Loucy (cell line): ENCODE results near the gene CENPU.

Source experiments
- H2AFZ ChIP-seq: fragments of 200-600 bp; sonication (generic); 2 replicates; pipeline ENCODE4 v1.6.0; 2016; ENCODE audit warnings: antibody characterized with exemption, mild to moderate bottlenecking, low read length, moderate library complexity
- H3F3A ChIP-seq: fragments of 200-600 bp; 2 replicates; pipeline ENCODE4 v1.6.0; 2016; ENCODE audit warnings: antibody characterized with exemption, low read depth, mild to moderate bottlenecking
- H3K27me3 ChIP-seq: fragments of 200-600 bp; sonication (generic); 2 replicates; pipeline ENCODE4 v1.6.1; 2014; ENCODE audit warnings: low read length, mild to moderate bottlenecking; ENCODE audit not compliant: insufficient read depth, poor library complexity, severe bottlenecking
- H3K36me3 ChIP-seq: fragments of 200-600 bp; sonication (generic); 2 replicates; pipeline ENCODE4 v1.6.1; 2016; ENCODE audit warnings: low read length; ENCODE audit not compliant: insufficient read depth
- H3K4me1 ChIP-seq: fragments of 200-600 bp; sonication (generic); 2 replicates; pipeline ENCODE4 v1.5.1; 2014; ENCODE audit warnings: low read length, mild to moderate bottlenecking; ENCODE audit not compliant: insufficient read depth, poor library complexity, severe bottlenecking
- H3K4me2 ChIP-seq: fragments of 200-600 bp; sonication (generic); 2 replicates; pipeline ENCODE4 v1.6.0; 2014; ENCODE audit warnings: antibody characterized with exemption, low read length, low read depth, mild to moderate bottlenecking; ENCODE audit not compliant: poor library complexity, severe bottlenecking
- H3K4me3 ChIP-seq: fragments of 200-600 bp; sonication (generic); 2 replicates; pipeline ENCODE4 v1.5.1; 2014; ENCODE audit warnings: low read length, mild to moderate bottlenecking, mixed read lengths; ENCODE audit not compliant: poor library complexity, severe bottlenecking
- H3K79me2 ChIP-seq: fragments of 200-600 bp; sonication (generic); 2 replicates; pipeline ENCODE4 v1.6.1; 2014; ENCODE audit warnings: low read length; ENCODE audit not compliant: insufficient read depth
- H3K9ac ChIP-seq: fragments of 200-600 bp; sonication (generic); 2 replicates; pipeline ENCODE4 v1.6.0; 2014; ENCODE audit warnings: mild to moderate bottlenecking, low read depth, low read length, moderate library complexity; ENCODE audit not compliant: poor library complexity, severe bottlenecking
- H3K9me2 ChIP-seq: fragments of 200-600 bp; sonication (generic); replicated peaks from 2 replicates; pipeline ENCODE4 v1.6.1; 2016; ENCODE audit warnings: low read depth, low read length, mixed read lengths
- H3K9me3 ChIP-seq: fragments of 200-600 bp; sonication (generic); 2 replicates; pipeline ENCODE4 v1.6.1; 2014; ENCODE audit warnings: mild to moderate bottlenecking, antibody characterized with exemption, low read length, low read depth; ENCODE audit not compliant: insufficient read depth
- H4K20me1 ChIP-seq: fragments of 200-600 bp; sonication (generic); 2 replicates; pipeline ENCODE4 v1.6.0; 2014; ENCODE audit warnings: antibody characterized with exemption, low read length, mild to moderate bottlenecking; ENCODE audit not compliant: insufficient read depth, poor library complexity, severe bottlenecking
- EZH2phosphoT487 ChIP-seq: fragments of 200-600 bp; IDR thresholded peaks from 2 replicates; pipeline ENCODE4 v1.6.1; 2018; ENCODE audit warnings: antibody characterized with exemption, mild to moderate bottlenecking, moderate library complexity, borderline replicate concordance
- TF ChIP-seq, protein P1 (sequence below): fragments of 200-600 bp; sonication (generic); conservative IDR thresholded peaks from 2 replicates; pipeline ENCODE4 v1.5.1; 2014; ENCODE audit warnings: mild to moderate bottlenecking, antibody characterized with exemption, low read length

CENPU gene

DNA sequence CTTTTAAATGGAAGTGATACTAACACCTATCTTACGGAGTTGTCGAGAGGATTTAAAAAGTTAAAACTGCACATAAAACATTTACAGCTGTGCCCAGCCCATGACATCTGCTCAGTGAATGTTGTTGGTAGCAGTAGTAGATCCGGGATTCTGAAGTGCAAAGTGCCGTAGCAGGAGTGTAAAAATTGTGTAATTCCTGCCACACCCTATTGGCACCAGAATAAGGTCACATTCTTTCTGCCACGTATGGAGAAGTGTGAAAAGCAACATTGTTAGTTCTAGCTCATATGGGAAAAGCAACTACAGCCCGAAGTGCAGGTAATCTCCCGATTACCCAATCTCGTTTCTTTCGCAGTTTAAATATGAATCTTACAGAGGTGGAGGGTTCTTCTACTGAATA, 53.2 kb downstream of the CENPU start:
- H3K4me2 ChIP-seq: no peak overlapping the region
- TF ChIP-seq, protein P1, sequence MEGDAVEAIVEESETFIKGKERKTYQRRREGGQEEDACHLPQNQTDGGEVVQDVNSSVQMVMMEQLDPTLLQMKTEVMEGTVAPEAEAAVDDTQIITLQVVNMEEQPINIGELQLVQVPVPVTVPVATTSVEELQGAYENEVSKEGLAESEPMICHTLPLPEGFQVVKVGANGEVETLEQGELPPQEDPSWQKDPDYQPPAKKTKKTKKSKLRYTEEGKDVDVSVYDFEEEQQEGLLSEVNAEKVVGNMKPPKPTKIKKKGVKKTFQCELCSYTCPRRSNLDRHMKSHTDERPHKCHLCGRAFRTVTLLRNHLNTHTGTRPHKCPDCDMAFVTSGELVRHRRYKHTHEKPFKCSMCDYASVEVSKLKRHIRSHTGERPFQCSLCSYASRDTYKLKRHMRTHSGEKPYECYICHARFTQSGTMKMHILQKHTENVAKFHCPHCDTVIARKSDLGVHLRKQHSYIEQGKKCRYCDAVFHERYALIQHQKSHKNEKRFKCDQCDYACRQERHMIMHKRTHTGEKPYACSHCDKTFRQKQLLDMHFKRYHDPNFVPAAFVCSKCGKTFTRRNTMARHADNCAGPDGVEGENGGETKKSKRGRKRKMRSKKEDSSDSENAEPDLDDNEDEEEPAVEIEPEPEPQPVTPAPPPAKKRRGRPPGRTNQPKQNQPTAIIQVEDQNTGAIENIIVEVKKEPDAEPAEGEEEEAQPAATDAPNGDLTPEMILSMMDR: no peak
- no peak for TF ChIP-seq EZH2phosphoT487

DNA sequence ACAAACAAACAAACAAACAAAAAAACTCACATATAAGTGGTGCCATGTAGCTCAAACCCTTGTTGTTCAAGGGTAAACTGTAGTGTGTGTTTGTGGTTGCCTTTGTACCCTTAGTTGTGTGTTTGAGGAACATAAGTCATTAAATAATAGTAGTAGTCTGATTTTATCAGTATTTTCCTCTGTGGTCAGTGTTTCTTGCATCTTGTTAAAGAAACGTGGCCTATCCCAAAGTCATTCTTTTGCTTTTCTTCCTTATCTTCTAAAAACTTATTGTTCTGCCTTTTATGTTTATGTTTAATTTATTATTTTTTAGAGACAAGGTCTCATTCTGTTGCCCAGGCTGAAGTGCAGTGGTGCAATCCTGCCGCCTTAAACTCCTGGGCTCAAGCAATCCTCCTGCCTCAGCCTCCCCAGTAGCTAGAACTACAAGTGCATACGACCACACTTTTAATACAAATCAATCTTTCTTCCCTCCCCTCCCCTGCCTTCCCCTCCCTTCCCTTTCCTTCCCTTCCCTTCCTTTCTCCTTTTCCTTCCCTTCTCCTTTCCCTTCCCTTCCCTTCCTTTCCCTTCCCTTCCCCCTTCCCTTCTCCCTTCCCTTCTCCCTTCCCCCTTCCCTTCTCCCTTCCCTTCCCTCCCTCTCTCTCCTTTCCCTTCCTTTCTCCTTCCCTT, 57.9 kb downstream of the CENPU start:
- Histone ChIP-seq H3F3A (no peaks in the 10 kb centered on the region; the same call in 1 of the 2 replicates), H3K9me2 (no peaks in the 10 kb centered on the region), H3K36me3 (0 out of 2 replicates have a peak, but pooled peaks cover 11% of the 10 kb centered on the region), H3K4me3 (no peak overlapping the region), H3K27me3 (no peaks in the 10 kb centered on the region), H3K9ac (no peak overlapping the region), H3K4me2 (peak overlapping the region; percentile 30), H3K9me3 (no peaks in the 10 kb centered on the region), H3K4me1 (peaks cover 9% of the 10 kb centered on the region), H2AFZ (no peak overlapping the region), H4K20me1 (no peaks in the 10 kb centered on the region), H3K79me2 (no peaks in the 10 kb centered on the region)
- TF ChIP-seq EZH2phosphoT487: no peak
- TF ChIP-seq, protein P1: no peak

More for the DNA sequence above, 53.2 kb downstream of the CENPU start:
- Histone ChIP-seq H3K4me3 (no peak overlapping the region), H3K9ac (no peak overlapping the region), H3K27me3 (no peaks in the 10 kb centered on the region), H3K36me3 (no peaks in the 10 kb centered on the region), H3K9me2 (no peaks in the 10 kb centered on the region), H3K4me1 (peaks cover 17% of the 10 kb centered on the region), H3K79me2 (no peaks in the 10 kb centered on the region), H3F3A (peaks cover 4% of the 10 kb centered on the region; the same call in 1 of the 2 replicates), H4K20me1 (no peaks in the 10 kb centered on the region), H2AFZ (no peak overlapping the region), H3K9me3 (no peaks in the 10 kb centered on the region)

DNA sequence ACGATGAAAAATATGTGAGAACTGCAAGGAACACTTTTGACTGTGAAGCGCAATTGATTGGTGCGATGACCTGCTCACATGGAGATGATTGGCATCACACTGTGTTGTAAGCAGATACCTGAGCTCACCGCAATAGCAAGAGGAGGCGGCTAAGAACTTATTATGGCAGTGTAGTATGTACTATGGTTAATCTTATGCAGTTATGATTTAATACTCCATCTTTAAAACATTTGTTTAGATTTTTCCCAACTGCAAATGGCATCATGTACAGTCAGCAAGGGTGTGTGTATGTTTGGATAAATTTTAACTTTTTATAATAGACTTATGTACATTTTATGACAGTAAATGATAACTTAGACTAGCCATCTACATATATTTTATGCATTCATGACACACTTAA, 58.9 kb downstream of the CENPU start:
- Histone ChIP-seq H3F3A (no peaks in the 10 kb centered on the region; the same call in 1 of the 2 replicates), H4K20me1 (no peaks in the 10 kb centered on the region), H3K4me3 (no peak overlapping the region), H3K27me3 (no peaks in the 10 kb centered on the region), H3K9me2 (no peaks in the 10 kb centered on the region), H3K9ac (no peak overlapping the region), H3K36me3 (0 out of 2 replicates have a peak, but pooled peaks cover 11% of the 10 kb centered on the region), H2AFZ (no peak overlapping the region), H3K4me1 (peaks cover 11% of the 10 kb centered on the region), H3K79me2 (no peaks in the 10 kb centered on the region), H3K9me3 (no peaks in the 10 kb centered on the region), H3K4me2 (no peak overlapping the region)
- no peak for TF ChIP-seq EZH2phosphoT487
- TF ChIP-seq, protein P1: no peak
